Breast epithelium (tissue), 3 donors: ENCODE data around the gene IRAK1BP1.

ENCODE experiments used
- POLR2AphosphoS5 ChIP-seq, 3 donors: sonication (generic); formaldehyde crosslinking; IDR thresholded peaks; one replicate each; pipeline ENCODE4 v1.6.1; 2017; ENCODE audit warnings: antibody characterized with exemption in 3 of 3
- TF ChIP-seq, protein P1 (sequence below), 3 donors: fragments of 450-650 bp; IDR thresholded peaks; one replicate each; pipeline ENCODE4 v1.5.1; 2016 to 2017; ENCODE audit warnings: antibody characterized with exemption in 3 of 3, mild to moderate bottlenecking in 3 of 3, moderate library complexity in 3 of 3

DNA sequence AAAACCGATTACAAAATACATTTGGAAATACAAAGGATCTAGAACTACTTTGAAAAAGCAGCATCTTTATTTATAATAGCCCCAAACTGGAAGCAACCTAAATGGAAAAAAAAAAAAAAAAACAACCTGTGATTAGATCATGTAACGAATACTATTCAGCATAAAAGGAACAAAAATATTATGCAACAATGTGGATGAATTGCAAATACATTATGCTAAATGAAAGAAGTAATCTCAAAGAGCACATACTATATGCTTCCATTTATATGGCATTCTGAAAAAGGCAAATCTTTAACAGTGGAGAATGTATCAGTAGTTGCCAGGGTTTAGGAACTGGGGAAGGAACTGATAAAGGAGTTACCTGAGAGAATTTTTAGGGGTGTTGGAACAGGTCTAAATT, 28.9 kb downstream of the IRAK1BP1 start:
- TF ChIP-seq POLR2AphosphoS5 (IDR thresholded peaks at IDR 0.05), result no peak
- TF ChIP-seq, protein P1, sequence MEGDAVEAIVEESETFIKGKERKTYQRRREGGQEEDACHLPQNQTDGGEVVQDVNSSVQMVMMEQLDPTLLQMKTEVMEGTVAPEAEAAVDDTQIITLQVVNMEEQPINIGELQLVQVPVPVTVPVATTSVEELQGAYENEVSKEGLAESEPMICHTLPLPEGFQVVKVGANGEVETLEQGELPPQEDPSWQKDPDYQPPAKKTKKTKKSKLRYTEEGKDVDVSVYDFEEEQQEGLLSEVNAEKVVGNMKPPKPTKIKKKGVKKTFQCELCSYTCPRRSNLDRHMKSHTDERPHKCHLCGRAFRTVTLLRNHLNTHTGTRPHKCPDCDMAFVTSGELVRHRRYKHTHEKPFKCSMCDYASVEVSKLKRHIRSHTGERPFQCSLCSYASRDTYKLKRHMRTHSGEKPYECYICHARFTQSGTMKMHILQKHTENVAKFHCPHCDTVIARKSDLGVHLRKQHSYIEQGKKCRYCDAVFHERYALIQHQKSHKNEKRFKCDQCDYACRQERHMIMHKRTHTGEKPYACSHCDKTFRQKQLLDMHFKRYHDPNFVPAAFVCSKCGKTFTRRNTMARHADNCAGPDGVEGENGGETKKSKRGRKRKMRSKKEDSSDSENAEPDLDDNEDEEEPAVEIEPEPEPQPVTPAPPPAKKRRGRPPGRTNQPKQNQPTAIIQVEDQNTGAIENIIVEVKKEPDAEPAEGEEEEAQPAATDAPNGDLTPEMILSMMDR (IDR thresholded peaks at IDR 0.05), result no peak
